Duodenal mucosa (tissue), 2 donors: Measurements from ENCODE around the gene EIF4B.

ENCODE experiments used
- H3K27ac ChIP-seq: one replicate; pipeline ENCODE4 v1.7.0; 2013; ENCODE audit warnings: low read depth, low read length
- H3K27me3 ChIP-seq, 2 donors: one replicate each; pipeline ENCODE4 v1.7.0; 2013; ENCODE audit warnings: low read length in 2 of 2, control low read depth in 1 of 2; ENCODE audit not compliant: insufficient read depth in 2 of 2, control insufficient read depth in 1 of 2
- H3K36me3 ChIP-seq, 2 donors: one replicate each; pipeline ENCODE4 v1.7.0; 2013; ENCODE audit warnings: low read length in 2 of 2, control low read depth in 1 of 2; ENCODE audit not compliant: insufficient read depth in 2 of 2, control insufficient read depth in 1 of 2
- H3K4me1 ChIP-seq, 2 donors: one replicate each; pipeline ENCODE4 v1.7.0; 2013; ENCODE audit warnings: low read length in 2 of 2, control low read depth in 1 of 2; ENCODE audit not compliant: insufficient read depth in 2 of 2, control insufficient read depth in 1 of 2
- H3K4me3 ChIP-seq, 2 donors: one replicate each; pipeline ENCODE4 v1.7.0; 2013; ENCODE audit warnings: low read length in 2 of 2, low read depth in 1 of 2
- H3K9ac ChIP-seq, 2 donors: one replicate each; pipeline ENCODE4 v1.7.0; 2013; ENCODE audit warnings: low read length in 2 of 2, low read depth in 1 of 2
- H3K9me3 ChIP-seq, 2 donors: one replicate each; pipeline ENCODE4 v1.7.0; 2013; ENCODE audit warnings: low read length in 2 of 2, control low read depth in 1 of 2; ENCODE audit not compliant: control insufficient read depth in 1 of 2

The EIF4B gene

GRCh38 chr12:53044052-53044581 lies 37.9 kb downstream of the EIF4B start:
- Histone ChIP-seq H3K9ac (peak overlapping the region in 1 of 2 donors; percentile 25), H3K27ac (no peak overlapping the region), H3K36me3 (peaks cover 4 to 14% of the 10 kb centered on the region in 2 donors), H3K9me3 (no peaks in the 10 kb centered on the region), H3K4me3 (no peak overlapping the region), H3K4me1 (peaks cover 33 to 34% of the 10 kb centered on the region in 2 donors), H3K27me3 (no peaks in the 10 kb centered on the region)

- no peak overlapping the region for H3K9ac ChIP-seq
- H3K4me1 ChIP-seq: peaks cover 41 to 43% of the 10 kb centered on the region in 2 donors
- H3K36me3 ChIP-seq: peaks cover 0 to 5% of the 10 kb centered on the region in 2 donors
- no peaks in the 10 kb centered on the region for H3K9me3 ChIP-seq
- peak overlapping the region in 1 of 2 donors; percentile 20 for H3K4me3 ChIP-seq
- H3K27ac ChIP-seq: peak overlapping the region; percentile 30
- H3K27me3 ChIP-seq: no peaks in the 10 kb centered on the region
Measured at GRCh38 chr12:53044896-53045695, 38.8 kb downstream of the EIF4B start.

GRCh38 chr12:53045696-53046045 lies 39.4 kb downstream of the EIF4B start:
- peaks cover 0 to 5% of the 10 kb centered on the region in 2 donors for H3K36me3 ChIP-seq
- H3K27ac ChIP-seq: peak overlapping the region; percentile 94
- no peaks in the 10 kb centered on the region for H3K9me3 ChIP-seq
- no peak overlapping the region for H3K9ac ChIP-seq
- H3K4me3 ChIP-seq: peak overlapping the region; percentile 94 to 95
- H3K4me1 ChIP-seq: peaks cover 47 to 49% of the 10 kb centered on the region in 2 donors
- H3K27me3 ChIP-seq: no peaks in the 10 kb centered on the region

GRCh38 chr12:53046655-53047220 lies 40.5 kb downstream of the EIF4B start:
- Histone ChIP-seq H3K36me3 (no peaks in the 10 kb centered on the region), H3K27me3 (no peaks in the 10 kb centered on the region), H3K9ac (peak overlapping the region; percentile 98 to 99), H3K4me1 (peaks cover 57 to 59% of the 10 kb centered on the region in 2 donors), H3K9me3 (no peaks in the 10 kb centered on the region), H3K4me3 (peak overlapping the region; percentile 94 to 95), H3K27ac (peak overlapping the region; percentile 94)

- Histone ChIP-seq H3K9me3 (no peaks in the 10 kb centered on the region), H3K36me3 (no peaks in the 10 kb centered on the region), H3K27me3 (no peaks in the 10 kb centered on the region), H3K9ac (peak overlapping the region; percentile 75 to 80), H3K4me1 (peaks cover 64 to 66% of the 10 kb centered on the region in 2 donors), H3K4me3 (peak overlapping the region; percentile 63 to 64), H3K27ac (peak overlapping the region; percentile 94)
Measured at GRCh38 chr12:53047221-53048032, 41.2 kb downstream of the EIF4B start.

GRCh38 chr12:53048033-53048779 lies 42.0 kb downstream of the EIF4B start:
- Histone ChIP-seq H3K4me1 (peaks cover 69 to 73% of the 10 kb centered on the region in 2 donors), H3K36me3 (no peaks in the 10 kb centered on the region), H3K4me3 (peak overlapping the region; percentile 64 to 65), H3K27me3 (no peaks in the 10 kb centered on the region), H3K9me3 (no peaks in the 10 kb centered on the region), H3K9ac (peak overlapping the region; percentile 75 to 80), H3K27ac (peak overlapping the region; percentile 94)

GRCh38 chr12:53048780-53049401 lies 42.6 kb downstream of the EIF4B start:
- no peaks in the 10 kb centered on the region for H3K36me3 ChIP-seq
- peak overlapping the region; percentile 64 to 65 for H3K4me3 ChIP-seq
- peaks cover 76 to 78% of the 10 kb centered on the region in 2 donors for H3K4me1 ChIP-seq
- H3K27ac ChIP-seq: peak overlapping the region; percentile 94
- no peaks in the 10 kb centered on the region for H3K27me3 ChIP-seq
- peak overlapping the region; percentile 75 to 80 for H3K9ac ChIP-seq
- no peaks in the 10 kb centered on the region for H3K9me3 ChIP-seq

- Histone ChIP-seq H3K4me3 (peak within 1 kb of the TSS; percentile 64 to 65), H3K36me3 (no peaks in the 10 kb centered on the region), H3K4me1 (peaks cover 72 to 77% of the 10 kb centered on the region in 2 donors), H3K9me3 (no peaks in the 10 kb centered on the region), H3K27ac (peak within 1 kb of the TSS; percentile 94), H3K27me3 (no peaks in the 10 kb centered on the region), H3K9ac (peak within 1 kb of the TSS; percentile 75 to 80)
Measured at GRCh38 chr12:53049571-53050318, 43.5 kb downstream of the EIF4B start, which contains the start of gene TNS2. Gene TNS2 (plus strand): TSS chr12:53050065. CDS start chr12:53050186, 121 bp downstream.
